H1 (cell line): ENCODE data around the gene DHRS13.

Experiments
- CEBPB ChIP-seq: IDR thresholded peaks from 2 replicates; pipeline ENCODE4 v1.6.1; 2012; ENCODE audit warnings: low read depth, low read length
- CREB1 ChIP-seq: IDR thresholded peaks from 2 replicates; pipeline ENCODE4 v1.6.1; 2012; ENCODE audit warnings: inconsistent platforms
- CTCF ChIP-seq, 3 experiments: IDR thresholded peaks; 1 replicate in 2 of 3; 2 replicates in 1 of 3; pipeline versions ENCODE4 v1.5.1 to v1.6.1; 2011; ENCODE audit warnings: low read length in 3 of 3, mild to moderate bottlenecking in 3 of 3, inconsistent platforms in 2 of 3, low read depth in 1 of 3, moderate library complexity in 1 of 3; ENCODE audit not compliant: insufficient read depth in 1 of 3; ENCODE audit errors: control extremely low read depth in 1 of 3
- NRF1 ChIP-seq: IDR thresholded peaks from 2 replicates; pipeline ENCODE4 v1.6.1; 2011; ENCODE audit warnings: mild to moderate bottlenecking, low read depth, low read length, improper control_type of control experiment
- POLR2A ChIP-seq, 2 experiments: IDR thresholded peaks; 1 replicate in 1 of 2; 2 replicates in 1 of 2; pipeline ENCODE4 v1.6.1; 2011; ENCODE audit warnings: low read depth in 2 of 2, low read length in 2 of 2, mild to moderate bottlenecking in 2 of 2; ENCODE audit errors: control extremely low read depth in 1 of 2

- TF ChIP-seq POLR2A (IDR thresholded peaks at IDR 0.05; ENCODE audit: control extremely low read depth in 1 of 2, low read depth in 2 of 2, low read length in 2 of 2), result no peak
- TF ChIP-seq CEBPB, result no peak
- no peak for TF ChIP-seq CTCF (IDR thresholded peaks at IDR 0.05; ENCODE audit: control extremely low read depth in 1 of 3, insufficient read depth in 1 of 3, low read depth in 1 of 3, low read length in 3 of 3)
- no peak for TF ChIP-seq CREB1
- TF ChIP-seq NRF1, result no peak
These were observed 3.4 kb upstream of the DHRS13 start for GRCh38 chr17:28906276-28906675.
